Astrocyte of the spinal cord (primary cell): Measurements from ENCODE around the gene IFITM2.

Experiments
- DNase-seq: peaks from one replicate; pipeline ENCODE4 v3.0.0; 2011; ENCODE audit warnings: low read depth, low spot score
- H3K4me3 ChIP-seq: 2 replicates; pipeline ENCODE4 v1.5.1; 2011; ENCODE audit warnings: low read depth, mild to moderate bottlenecking, low read length, moderate library complexity
- CTCF ChIP-seq: IDR thresholded peaks from 2 replicates; pipeline ENCODE4 v1.5.1; 2012; ENCODE audit warnings: low read depth, mild to moderate bottlenecking, low read length, inconsistent platforms
- in situ Hi-C: cut with HindIII; loops from 2 replicates; pipeline ENCODE4 v1.10.0; 2017; ENCODE audit warnings: low sequenced_read_pairs

IFITM2 gene

GRCh38 chr11:269146-269890, 38.3 kb upstream of the IFITM2 start:
- H3K4me3 ChIP-seq: no peak overlapping the region
- in situ Hi-C loops: no loop called here
- TF ChIP-seq CTCF: no peak
- no peak for DNase-seq

GRCh38 chr11:270451-271318, 36.9 kb upstream of the IFITM2 start:
- no peak overlapping the region for H3K4me3 ChIP-seq
- in situ Hi-C loops: no loop called here
- DNase-seq: no peak
- no peak for TF ChIP-seq CTCF

- DNase-seq: no peak
- H3K4me3 ChIP-seq: no peak overlapping the region
- in situ Hi-C loops: no loop called here
- no peak for TF ChIP-seq CTCF
Measured at GRCh38 chr11:271319-271715, 36.3 kb upstream of the IFITM2 start.

GRCh38 chr11:272195-272930, 35.3 kb upstream of the IFITM2 start:
- DNase-seq: no peak
- no peak for TF ChIP-seq CTCF
- no peak overlapping the region for H3K4me3 ChIP-seq
- in situ Hi-C loops: no loop called here

- in situ Hi-C loops: no loop called here
- no peak overlapping the region for H3K4me3 ChIP-seq
- no peak for TF ChIP-seq CTCF
- DNase-seq: no peak
Measured at GRCh38 chr11:272931-273198, 34.8 kb upstream of the IFITM2 start.

- no peak for TF ChIP-seq CTCF
- H3K4me3 ChIP-seq: no peak overlapping the region
- in situ Hi-C loops: no loop called here
- DNase-seq: no peak
Measured at GRCh38 chr11:276219-276618, 31.4 kb upstream of the IFITM2 start.
